NCI-H146 (cell line): Measurements from ENCODE around the gene PTCD2.

Experiments used
- DNase-seq: peaks from one replicate; lab custom pipeline; 2025; lab: John Stamatoyannopoulos, UW

Gene PTCD2

GRCh38 chr5:72415616-72416325 is 95.6 kb downstream of the PTCD2 start:
- no peak for DNase-seq

- DNase-seq = no peak
Observed at GRCh38 chr5:72417333-72418062, 97.3 kb downstream of the PTCD2 start.
